Stimulated activated CD4-positive, alpha-beta T cell treated with anti-CD3 and anti-CD28 coated beads, Interleukin-15, amount 100 ng/mL, for 24 hours (primary cell): ENCODE measurements around the gene NDUFB3.
A peak's percentile ranks its signal among the peaks of the same experiment; 100 is the strongest.

Source experiments
- DNase-seq: peaks from one replicate; pipeline ENCODE4 v3.0.0-alpha.2; 2020

The NDUFB3 gene

DNA sequence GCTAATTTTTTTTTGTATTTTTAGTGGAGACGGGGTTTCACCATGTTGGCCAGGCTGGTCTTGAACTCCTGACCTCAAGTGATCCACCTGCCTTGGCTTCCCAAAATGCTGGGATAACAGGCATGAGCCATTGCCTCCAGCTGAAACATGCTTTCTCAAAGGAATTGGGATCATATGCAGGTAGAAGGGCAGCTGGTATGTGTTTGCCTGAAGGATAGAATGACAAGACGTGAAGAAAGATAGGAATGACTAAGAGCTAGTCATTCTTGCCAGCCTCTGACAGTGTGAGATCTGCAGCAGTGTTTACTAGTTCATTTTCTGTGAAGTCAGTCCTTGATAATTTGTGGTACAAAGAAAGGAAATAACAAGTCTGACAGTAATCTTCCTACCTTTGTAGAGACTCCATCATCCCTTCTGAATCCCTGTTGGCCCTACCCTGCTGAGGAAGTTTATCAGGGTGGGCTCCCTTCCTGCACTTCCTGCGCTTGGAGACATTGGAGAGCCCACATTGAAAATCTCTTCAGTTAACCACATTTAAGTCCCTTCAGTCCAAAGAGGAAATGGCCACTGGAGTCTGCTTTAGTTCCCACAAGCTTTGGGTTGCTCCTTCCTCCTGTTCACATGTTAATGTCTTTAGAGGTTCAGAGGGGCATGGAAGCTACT lies 58.9 kb downstream of the NDUFB3 start:
- DNase-seq, result peak; percentile 49

DNA sequence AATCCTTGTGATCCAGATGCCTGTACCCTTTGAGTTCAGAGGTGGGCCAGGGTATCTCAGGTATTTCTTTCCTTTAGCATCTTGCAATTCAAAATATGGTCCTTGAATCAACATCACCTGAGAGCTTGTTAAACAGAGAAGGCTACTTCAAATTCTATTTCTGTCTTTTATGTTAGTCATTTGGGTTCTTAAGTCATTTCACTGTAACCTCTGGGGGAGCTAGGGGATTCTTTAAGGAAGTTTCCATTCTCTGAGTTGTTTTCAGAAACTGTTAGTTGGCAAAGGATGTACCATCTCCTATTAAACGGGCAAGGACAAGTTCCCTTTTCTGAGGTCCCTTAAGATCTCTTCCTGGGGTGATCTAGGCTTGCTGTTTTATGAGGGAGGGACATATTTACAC lies 60.7 kb downstream of the NDUFB3 start:
- no peak for DNase-seq
